T-helper 9 cell (primary cell): ENCODE data around the gene LYPD1.

Experiments
- DNase-seq: peaks from one replicate; pipeline ENCODE4 v3.0.0-alpha.2; 2020

The LYPD1 gene

DNA sequence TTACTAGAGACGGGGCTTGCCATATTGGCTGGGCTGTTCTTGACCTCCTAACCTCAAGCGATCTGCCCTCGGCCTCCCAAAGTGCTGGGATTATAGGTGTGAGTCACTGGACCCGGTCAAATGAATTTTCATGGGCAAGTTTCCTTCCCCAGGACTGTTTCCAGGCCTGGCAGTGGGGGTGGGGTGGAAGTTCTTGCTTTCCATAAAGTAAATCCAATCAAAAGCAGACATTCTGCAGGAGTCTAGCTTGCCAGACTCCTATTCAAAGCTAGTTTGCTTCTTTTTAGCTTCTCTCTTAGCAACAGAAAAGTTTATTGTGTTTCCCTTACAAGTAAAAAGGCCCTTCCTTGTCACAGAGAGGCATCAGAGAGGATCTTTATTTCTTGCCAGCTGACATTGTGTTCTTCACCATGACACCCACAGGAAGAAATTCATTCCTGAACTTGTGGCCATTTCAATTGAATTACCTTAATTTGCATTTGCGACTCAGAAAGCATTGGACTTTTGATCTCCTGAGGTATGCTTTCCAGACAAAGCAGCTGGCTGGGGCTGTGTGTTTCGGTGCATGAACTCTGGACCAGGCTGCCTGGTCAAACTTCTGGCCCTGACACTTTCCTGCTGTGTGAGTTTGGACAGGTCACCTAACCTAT lies 37.9 kb downstream of the LYPD1 start:
- DNase-seq: no peak

DNA sequence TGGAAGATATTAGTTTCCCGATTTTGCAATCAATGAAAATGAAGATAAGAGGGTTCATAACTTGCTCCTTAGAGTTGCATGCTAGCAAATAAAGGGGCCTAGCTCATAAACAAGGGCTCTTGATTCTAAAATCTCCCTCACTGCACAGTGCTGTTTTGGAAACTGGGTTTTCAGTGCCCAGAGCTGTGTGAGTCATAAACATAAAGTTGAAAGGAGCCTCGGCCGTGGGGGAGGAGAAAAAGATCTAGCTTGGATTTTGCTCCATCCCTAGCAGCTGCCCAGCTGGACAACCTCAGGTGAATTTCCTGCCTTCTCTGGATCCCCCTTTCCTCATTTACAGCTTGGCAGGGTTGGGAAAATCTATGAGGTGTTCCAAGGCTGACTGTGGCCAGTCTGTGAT lies 42.5 kb downstream of the LYPD1 start:
- DNase-seq: no peak

DNA sequence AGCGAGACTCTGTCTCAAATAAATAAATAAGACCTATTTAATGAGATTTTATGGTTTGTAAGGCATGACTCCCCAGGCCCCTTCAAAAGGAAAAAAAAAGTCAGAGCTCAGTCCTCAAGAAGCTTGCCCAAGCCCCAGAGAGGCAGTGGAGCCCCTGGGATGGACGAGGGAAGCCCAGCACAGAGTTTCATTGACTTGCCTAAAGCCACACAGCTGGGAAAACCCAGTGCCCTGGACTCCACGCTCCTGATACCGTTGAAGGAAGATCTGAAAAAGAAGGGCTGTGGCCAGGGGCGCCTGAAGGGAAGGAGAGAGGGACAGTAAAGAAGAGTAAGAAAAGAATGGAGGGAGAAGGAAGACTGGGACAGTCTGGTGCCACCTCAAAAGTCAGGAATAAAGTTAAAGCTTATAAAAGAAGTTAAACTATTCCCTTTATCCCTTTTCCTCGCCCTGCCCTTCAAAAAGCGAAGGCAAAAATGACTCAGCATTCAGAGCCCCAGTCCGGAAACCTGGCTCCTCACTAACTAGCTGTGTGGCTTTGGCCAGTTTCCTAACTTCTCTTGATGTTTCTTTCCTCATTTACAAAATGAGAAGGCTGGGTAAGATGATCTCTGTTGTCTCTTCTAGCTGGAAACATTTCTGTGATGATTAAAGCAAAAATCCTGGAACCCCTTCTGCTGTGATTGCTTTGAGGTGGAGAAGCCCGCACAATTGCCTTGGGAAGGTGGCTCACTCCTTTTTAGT lies 46.7 kb downstream of the LYPD1 start:
- DNase-seq: no peak

GRCh38 chr2:132621131-132621875 lies 48.7 kb downstream of the LYPD1 start:
- no peak for DNase-seq

DNA sequence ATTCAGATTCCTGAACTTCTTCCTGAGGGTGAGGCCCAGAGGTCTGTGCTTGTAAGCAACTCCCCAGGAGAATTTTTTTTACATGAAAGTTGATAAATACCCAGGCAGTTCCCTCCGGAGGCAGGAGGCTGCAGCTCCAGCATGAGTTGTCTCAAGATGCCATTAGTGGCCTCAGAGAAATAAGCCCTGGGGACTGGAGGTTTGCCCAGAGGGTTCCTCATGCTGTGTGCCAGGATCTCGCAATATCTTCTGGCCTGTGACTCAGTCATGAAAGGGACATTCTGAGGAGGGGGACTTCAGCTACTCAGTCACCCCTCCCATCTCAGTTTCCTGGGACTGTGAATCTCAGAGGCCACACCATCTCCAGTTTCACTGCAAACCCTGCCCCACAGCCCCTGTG lies 49.9 kb downstream of the LYPD1 start:
- no peak for DNase-seq

- DNase-seq: no peak
Observed at GRCh38 chr2:132618734-132619133, 51.3 kb downstream of the LYPD1 start.

DNA sequence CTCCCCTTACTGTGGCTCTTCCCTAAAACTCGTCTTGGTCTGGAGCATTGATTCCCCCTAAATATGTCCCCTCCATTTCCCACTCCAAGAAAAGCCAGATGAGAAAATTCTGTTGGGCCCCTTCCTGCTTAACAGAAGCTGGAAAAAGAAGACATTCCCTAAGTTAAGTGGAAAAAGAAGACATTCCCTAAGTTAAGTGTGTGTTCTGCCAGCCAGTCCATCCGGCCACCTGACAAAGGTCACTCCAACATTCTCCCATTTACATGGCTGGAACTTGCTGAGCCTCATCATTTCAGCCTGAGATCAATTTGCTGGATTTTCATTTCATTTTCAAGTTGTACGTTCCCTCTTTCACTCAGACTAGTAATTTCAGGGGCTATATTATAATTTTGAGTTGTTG lies 52.0 kb downstream of the LYPD1 start:
- DNase-seq: no peak

DNA sequence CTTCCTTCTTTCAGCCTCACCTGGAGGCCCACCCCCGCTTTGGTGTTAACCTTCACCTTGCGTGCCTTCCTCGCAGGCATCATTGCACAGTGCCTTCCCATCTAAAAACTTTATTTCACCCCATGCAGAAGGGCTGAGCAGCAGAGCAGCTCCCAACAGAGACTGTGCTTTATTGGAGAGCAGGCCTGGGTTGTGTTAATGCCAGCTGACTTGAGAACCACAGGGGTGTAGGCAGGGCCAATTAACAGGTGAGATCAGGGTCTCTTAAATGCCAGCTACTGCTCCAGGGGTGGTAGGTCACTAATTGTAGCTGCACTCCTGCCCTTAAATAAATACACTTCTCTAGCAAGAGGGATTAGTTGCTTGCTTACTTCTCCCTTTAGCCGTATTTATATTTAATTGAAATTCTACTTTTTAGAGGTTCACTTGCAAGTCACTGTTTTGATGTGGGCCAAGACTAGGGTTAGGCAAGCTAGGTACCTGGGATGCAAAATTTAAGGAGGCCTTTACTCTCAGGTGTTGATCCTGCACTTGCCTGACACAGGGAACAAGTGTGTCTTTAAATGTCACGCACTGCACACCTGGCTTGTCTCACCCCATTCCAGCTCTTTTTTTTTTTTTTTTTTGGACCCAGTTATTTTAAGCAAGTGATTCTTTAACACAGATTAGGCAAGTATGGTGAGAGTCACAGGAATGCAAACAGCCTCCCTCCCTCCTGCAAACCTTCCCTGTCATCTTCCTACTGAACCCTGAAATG lies 54.5 kb downstream of the LYPD1 start:
- no peak for DNase-seq

GRCh38 chr2:132611719-132612118 lies 58.3 kb downstream of the LYPD1 start:
- DNase-seq: no peak

- no peak for DNase-seq
Observed at GRCh38 chr2:132609101-132609890, 60.7 kb downstream of the LYPD1 start.

DNA sequence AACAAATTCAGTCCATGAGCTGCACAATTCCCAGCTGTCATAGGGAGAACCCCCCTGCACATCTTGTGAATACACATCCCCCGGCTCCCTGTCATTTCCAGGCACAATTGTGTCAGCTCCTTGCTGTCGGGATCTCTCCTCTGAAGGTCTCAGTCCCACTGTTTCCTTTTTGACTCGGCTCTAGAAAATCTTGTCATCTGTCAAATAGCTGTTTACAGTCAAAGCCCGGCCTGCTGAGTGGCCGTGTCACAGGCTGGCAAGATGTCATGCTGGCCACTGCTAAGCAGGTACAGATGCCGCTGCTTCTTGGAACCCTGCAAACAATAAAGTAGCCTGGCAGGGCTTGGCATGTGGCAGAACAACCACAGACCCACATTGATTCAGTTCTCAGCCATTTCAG lies 61.7 kb downstream of the LYPD1 start:
- no peak for DNase-seq

DNA sequence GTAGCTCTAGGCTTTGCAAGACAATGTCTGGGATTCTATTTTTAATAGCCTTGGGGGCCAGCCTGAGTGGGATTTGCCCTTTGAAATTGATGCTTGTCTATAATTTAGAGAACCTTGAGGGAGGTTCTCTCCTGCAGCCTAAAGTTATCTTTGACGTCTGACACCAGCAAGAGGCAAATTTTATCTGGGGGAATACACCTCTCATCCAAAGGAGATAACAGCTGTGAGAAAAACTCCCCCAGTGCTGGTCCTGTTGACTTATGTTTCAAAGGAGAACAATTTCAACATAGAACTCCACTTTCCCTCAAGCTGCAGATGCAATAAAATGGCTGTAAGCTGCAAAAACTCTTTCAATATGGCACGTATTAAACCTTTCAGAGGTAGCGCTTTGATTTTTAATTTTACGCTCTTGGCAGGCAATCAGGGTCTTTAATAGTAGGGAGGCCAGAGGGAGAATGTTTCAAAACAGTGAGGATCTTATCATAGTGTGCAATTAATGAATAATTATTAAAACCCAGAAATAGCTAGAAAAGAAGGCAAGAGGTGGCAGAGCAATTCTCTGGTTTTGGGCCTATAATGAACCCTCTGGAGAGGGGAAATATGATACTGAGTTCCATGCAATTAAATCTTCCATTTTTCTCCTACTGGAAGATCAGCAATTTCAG lies 62.4 kb downstream of the LYPD1 start:
- DNase-seq: no peak

DNA sequence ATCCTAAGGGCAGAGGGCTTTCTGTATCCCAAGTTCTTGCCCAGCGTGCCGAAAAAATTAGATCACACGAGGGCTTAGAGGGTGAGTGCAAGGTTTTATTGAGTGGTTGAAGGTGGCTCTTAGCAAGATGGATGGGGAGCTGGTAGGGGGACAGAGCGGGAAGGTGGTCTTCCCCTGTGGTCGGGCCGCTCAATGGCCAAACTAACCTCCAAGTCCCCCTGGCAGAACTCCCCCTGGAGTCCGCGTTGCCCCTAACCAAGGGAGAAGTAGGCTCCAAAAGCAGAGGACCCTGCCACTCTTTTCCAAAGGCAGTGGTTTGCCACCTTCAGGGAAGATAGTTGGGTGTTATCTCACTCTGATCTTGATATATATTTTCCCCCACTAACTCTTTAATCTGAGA lies 63.4 kb downstream of the LYPD1 start:
- no peak for DNase-seq

DNA sequence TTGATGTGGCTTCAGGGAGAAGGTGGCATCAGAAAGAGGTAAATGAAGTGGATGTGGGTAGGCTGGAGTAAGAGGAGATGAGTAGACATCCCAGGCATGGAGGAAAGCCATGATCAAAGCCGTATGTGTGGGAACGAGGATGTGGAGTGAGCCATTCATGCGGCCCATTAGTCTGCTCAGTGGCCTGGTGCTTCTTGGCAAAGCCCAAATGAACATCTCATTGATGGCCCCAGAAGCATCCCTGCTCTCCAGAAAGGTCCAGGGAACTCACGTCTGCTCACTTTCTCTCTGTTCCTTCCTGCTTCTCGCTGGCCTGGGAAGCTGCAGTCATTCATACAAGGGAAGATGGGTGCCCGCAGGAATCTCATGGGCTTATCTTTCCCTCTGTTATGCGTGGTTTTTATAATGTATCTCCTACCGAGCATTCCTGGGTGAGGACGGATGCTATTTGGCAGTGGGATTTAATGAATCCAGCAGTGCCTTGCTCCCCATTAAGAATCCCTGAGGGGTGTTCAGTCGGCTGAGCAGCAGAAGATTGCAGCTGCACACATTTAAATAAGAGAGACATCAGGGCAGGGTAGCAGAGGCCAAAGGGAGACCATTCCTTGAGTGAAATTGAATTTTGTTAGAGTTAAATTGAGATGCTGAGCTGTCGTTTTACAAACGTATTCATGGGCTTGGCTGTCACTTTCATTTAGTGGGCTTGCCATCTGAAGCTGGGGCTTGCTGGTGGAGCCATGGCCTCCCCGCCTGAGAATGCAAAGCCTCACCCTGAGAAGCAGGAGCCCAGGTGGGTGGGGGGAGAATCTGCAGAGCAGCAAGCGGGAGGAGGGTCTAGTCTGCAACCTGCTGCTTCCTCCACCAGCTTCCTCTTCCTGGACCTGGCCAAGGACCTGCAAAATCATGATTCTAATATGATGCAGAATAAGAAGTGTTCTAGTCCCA lies 64.5 kb downstream of the LYPD1 start:
- DNase-seq: no peak

DNA sequence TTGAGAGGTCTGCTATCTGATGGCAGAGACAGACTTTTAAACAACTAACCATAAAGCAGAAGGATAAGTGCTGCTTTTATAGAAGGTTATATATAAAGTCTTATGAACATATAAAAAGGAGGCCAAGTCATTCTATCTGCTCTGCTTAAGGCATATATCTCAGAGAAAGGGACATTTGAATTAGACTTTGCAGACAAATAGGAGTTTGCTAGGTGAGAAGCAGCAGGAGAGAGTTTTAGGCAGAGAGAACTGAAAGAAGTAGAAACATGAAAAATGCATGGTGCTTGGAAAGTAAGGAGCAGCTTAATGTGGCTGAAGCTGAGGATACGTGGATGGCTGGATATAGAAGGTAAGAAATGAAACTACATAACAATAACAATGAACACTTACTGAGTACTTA lies 65.4 kb downstream of the LYPD1 start:
- no peak for DNase-seq

DNA sequence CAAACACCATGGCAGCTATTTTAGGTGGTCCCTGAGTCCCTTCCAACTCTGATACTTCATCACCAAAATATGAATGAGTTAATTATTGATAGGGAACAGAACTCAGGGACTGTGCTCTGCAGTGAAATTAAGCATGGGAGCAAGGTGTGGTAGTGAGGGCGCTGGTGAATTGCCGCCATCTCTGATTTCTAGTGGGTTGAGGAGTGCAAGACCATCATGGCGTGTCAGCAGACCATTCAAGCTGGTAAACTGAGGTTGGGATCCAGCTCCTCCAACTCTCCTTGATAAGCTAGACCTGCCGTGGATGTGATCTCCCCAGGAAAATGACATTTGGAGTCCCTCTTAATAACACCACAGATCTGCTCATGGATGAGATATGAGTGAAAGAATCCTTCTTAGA lies 70.4 kb downstream of the LYPD1 start:
- no peak for DNase-seq

GRCh38 chr2:132598536-132598935 lies 71.5 kb downstream of the LYPD1 start:
- DNase-seq: no peak

DNA sequence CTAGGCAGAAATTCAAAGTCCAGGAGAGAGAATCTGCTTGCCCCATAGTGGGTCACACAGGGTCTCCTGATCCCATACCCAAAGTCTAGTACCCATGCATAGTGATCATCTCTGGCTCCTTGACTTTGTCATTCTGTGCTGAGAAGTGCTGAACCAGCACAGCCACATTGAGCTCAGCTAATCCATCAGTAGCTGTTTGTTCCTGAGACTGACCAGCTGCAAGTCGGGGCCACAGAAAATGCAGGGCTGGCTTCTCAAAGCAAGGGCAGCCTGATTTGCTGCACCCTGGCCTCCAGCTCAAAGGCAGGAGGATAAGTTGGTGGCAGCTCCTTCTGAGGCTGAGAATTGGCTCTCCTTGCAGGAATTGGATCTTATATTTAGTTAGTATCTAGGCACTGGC lies 72.2 kb downstream of the LYPD1 start:
- no peak for DNase-seq

GRCh38 chr2:132597166-132597565 lies 72.8 kb downstream of the LYPD1 start:
- no peak for DNase-seq

GRCh38 chr2:132595693-132596092 lies 74.3 kb downstream of the LYPD1 start:
- no peak for DNase-seq

DNA sequence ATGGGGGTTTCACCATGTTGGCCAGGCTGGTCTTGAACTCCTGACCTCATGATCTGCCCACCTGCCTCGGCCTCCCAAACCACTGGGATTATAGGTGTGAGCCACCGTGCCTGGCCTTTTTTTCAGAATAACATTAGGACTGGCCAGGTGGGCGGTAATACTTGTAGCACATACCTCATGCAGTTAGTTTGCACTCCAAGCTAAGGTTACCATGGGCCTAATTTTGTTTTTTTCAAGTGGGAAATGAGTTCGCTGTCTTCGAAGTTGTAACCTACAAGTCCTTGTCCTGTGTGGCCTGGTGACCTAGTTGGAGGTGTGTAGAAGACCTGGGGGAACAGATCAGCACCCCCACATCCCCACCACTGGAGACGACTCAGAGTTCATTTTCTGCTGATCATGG lies 74.8 kb downstream of the LYPD1 start:
- no peak for DNase-seq
